Bronchial epithelial cell (primary cell): ENCODE data around the gene JTB. TPM values are rescaled to one million over a fixed set of nuclear protein-coding genes. Genes with fewer than 3 reads are reported as not detected.
A peak's percentile ranks its signal among the peaks of the same experiment; 100 is the strongest.

Source experiments
- DNase-seq: peaks from one replicate; pipeline ENCODE4 v3.0.0-alpha.2; 2010; ENCODE audit warnings: low read depth
- FAIRE-seq: peaks from 2 replicates; lab custom pipeline; 2011; peaks lifted over from hg19 to GRCh38; lab: Jason Lieb, UNC
- H3K27me3 ChIP-seq: 2 replicates; pipeline ENCODE4 v1.5.1; 2011; ENCODE audit warnings: low read length; ENCODE audit not compliant: control insufficient read depth, insufficient read depth
- H3K36me3 ChIP-seq: 2 replicates; pipeline ENCODE4 v1.5.1; 2011; ENCODE audit warnings: low read length; ENCODE audit not compliant: control insufficient read depth, insufficient read depth
- H3K4me3 ChIP-seq: 2 replicates; pipeline ENCODE4 v1.5.1; 2011; ENCODE audit warnings: mild to moderate bottlenecking, low read depth, low read length, control low read depth
- total RNA-seq: library from RNA; depleted of rRNA; stranded (reverse); fragments of >200 nt; gene quantifications from 2 replicates; pipeline ENCODE4 v1.2.1, GENCODE V29; 2014
- TF ChIP-seq, protein P1 (sequence below): IDR thresholded peaks from 2 replicates; pipeline ENCODE4 v1.5.1; 2011; ENCODE audit warnings: mild to moderate bottlenecking, moderate library complexity, low read length, control low read depth, inconsistent platforms; ENCODE audit not compliant: insufficient read depth, severe bottlenecking

The JTB gene
- total RNA-seq, 1 donor from 2014 or later: 183 TPM

DNA sequence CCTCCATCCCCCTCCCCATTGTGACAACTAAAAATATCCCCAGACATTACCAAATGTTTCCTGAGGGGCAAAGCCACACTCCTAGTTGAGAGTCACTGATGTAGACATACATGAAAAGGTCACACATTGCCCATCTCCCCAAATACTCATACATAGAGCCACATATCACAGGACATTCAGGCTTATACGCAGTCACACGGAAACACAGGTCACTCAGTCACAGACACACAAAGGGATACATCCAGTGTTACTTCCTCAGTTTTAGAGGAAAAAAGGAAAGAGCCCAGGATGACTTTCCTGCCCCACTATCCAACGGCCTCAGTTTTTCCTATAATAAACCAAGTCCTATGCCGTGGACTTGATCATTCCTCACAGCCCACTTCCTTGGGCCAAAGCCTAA, 16.1 kb downstream of the JTB start:
- H3K36me3 ChIP-seq: peaks cover 9% of the 10 kb centered on the region
- no peaks in the 10 kb centered on the region for H3K27me3 ChIP-seq
- H3K4me3 ChIP-seq: no peak overlapping the region
- DNase-seq (no peak), FAIRE-seq (no peak)
- TF ChIP-seq, protein P1, sequence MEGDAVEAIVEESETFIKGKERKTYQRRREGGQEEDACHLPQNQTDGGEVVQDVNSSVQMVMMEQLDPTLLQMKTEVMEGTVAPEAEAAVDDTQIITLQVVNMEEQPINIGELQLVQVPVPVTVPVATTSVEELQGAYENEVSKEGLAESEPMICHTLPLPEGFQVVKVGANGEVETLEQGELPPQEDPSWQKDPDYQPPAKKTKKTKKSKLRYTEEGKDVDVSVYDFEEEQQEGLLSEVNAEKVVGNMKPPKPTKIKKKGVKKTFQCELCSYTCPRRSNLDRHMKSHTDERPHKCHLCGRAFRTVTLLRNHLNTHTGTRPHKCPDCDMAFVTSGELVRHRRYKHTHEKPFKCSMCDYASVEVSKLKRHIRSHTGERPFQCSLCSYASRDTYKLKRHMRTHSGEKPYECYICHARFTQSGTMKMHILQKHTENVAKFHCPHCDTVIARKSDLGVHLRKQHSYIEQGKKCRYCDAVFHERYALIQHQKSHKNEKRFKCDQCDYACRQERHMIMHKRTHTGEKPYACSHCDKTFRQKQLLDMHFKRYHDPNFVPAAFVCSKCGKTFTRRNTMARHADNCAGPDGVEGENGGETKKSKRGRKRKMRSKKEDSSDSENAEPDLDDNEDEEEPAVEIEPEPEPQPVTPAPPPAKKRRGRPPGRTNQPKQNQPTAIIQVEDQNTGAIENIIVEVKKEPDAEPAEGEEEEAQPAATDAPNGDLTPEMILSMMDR: no peak

DNA sequence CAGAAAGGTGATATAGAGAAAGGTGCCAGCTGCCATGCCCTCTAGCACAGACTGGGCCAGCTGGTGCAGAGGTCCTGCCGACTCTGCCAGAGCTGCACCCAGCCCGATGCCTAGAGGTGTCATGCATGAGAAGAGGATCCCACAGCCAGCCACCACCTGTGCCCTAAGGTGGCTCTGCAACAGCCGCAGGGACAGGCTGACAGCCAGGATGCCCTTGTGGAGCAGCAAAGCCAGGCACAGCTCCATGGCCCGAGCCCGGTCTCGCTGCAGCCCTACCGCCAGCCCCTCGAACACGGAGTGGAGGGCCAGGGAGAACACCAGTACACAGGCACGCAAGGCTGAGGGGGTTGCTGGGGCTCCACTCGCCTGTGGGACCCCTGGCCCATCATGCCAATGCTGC, 17.3 kb downstream of the JTB start:
- H3K27me3 ChIP-seq: no peaks in the 10 kb centered on the region
- H3K4me3 ChIP-seq: no peak overlapping the region
- TF ChIP-seq, protein P1: no peak
- peaks cover 9% of the 10 kb centered on the region for H3K36me3 ChIP-seq
- DNase-seq (no peak), FAIRE-seq (no peak)

DNA sequence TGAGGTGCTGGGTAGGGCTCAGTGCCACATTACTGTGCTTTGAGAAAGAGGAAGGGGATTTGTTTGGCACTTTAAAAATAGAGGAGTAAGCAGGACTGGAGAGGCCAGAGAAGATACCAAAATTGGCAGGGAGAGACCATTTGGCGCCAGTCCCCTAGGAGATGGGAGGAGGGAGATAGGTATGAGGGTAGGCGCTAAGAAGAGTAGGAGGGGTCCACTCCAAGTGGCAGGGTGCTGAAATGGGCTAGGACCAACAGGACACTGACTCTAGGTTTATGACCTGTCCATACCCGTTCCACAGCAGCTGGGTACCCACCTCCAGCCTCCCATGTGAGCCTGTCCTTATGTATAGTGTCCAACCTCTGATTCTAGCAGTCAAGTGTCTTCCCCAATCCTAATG, 18.0 kb downstream of the JTB start:
- FAIRE-seq: no peak
- DNase-seq: no peak
- Histone ChIP-seq H3K4me3 (no peak overlapping the region), H3K27me3 (no peaks in the 10 kb centered on the region), H3K36me3 (peaks cover 9% of the 10 kb centered on the region)
- TF ChIP-seq, protein P1: no peak

DNA sequence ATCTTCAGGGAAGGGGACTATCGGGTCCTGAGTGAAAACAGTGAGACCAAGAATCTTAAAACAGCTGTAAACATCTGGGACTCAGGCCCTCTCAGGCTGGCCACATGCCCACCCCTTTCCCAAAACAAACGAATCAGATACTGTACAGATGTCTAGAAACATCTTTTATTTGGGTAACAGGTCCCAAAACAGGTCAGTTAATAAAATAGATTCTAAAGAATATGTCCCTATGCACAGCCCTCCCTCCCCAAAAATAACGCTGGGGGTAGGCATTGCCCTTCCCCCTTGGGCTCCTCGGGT, 18.6 kb downstream of the JTB start:
- no peak overlapping the region for H3K4me3 ChIP-seq
- no peak for FAIRE-seq
- H3K36me3 ChIP-seq: peaks cover 9% of the 10 kb centered on the region
- no peaks in the 10 kb centered on the region for H3K27me3 ChIP-seq
- TF ChIP-seq, protein P1: no peak
- no peak for DNase-seq

DNA sequence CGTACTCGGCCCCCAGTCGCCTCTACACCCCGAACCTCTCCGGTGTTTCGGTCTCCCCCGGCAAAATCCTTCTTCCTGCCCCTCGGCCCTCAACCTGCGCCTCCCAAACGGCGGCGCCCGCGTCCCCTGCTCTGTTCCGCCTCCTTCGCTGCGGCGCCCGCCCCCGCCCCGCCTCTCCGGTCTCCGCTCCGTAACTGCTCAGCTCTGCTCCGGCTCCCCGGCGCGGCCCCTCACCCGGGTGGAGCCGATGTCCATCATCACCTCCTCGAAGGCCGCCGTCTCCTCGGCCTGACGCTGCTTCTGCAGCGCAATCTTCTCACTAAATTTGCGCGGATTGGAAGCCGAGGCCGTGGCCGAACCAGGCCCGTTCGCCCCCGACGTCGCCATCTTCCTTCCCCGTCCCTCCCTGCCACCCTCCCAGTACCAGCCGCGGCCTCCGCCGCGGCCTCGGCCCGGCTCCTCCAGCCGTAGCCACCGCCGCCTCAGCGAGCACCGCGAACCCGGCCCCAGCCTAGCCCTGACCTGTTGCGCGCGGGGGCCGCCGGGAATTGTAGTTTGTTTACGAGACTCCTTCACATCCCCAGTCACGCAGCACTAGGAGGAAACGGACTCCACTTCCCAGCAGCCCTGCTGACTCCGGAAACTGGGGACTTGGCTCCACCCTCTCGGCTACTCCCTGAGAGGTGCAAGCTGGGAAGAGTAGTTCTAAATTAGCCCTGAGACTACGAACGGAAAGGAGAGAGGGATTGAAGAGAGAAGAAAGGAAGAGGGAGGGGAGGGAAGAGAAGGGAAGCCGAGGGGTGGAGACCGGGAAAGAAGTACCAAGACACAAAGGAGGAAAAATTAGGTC, 19.1 kb downstream of the JTB start, which contains the start of gene CRTC2:
TSS of gene CRTC2 (minus strand) at position 502 of the 850 bp plus-strand sequence. CDS start at position 387, 115 bp downstream.
- Histone ChIP-seq H3K4me3 (peak within 1 kb of the TSS; percentile 87), H3K36me3 (peaks cover 12% of the 10 kb centered on the region), H3K27me3 (no peaks in the 10 kb centered on the region)
- DNase-seq: peak; percentile 96
- TF ChIP-seq, protein P1: peak; percentile 3
- FAIRE-seq: no peak

DNA sequence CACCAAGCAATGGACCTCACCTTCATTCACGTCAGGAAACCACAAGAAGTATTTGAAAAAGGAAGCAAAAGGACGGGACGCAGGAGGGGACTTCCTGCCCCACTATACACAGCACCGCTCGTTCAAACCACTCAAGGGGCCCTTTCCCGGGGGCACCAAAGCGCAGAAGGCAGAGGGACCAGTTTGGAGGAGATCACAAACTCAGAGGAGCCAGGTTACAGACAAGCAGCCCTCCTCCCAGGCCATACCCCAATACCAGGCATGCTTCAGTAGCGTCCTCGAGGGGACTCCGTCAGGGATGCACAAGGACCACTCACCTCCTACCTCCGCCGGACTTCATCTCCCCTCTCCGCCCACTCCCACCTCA, 19.7 kb downstream of the JTB start:
- peak; percentile 26 for DNase-seq

More for the DNA sequence above, 19.7 kb downstream of the JTB start:
- Histone ChIP-seq H3K36me3 (peaks cover 14% of the 10 kb centered on the region), H3K4me3 (peak overlapping the region; percentile 87), H3K27me3 (no peaks in the 10 kb centered on the region)
- FAIRE-seq: no peak
- TF ChIP-seq, protein P1: no peak
